Measurements from ENCODE around the gene DNMT3A.

Gene DNMT3A

GRCh38 chr2:25230198-25230947 lies 111.4 kb downstream of the DNMT3A start:
- DNase-seq (ENCODE audit: low read depth in 2 of 2), result no peak
- TF ChIP-seq CTCF (IDR thresholded peaks at IDR 0.05; ENCODE audit: low read depth, low read length), result no peak
- H3K4me3 ChIP-seq (replicated peaks in 1 of 2; ENCODE audit: low read depth in 2 of 2, low read length in 2 of 2), result no peak overlapping the region

- peak in 1 of 2 donors; percentile 47 for DNase-seq (ENCODE audit: low read depth in 2 of 2)
- no peak overlapping the region for H3K4me3 ChIP-seq (replicated peaks in 1 of 2; ENCODE audit: low read depth in 2 of 2, low read length in 2 of 2)
- no peak for TF ChIP-seq CTCF (IDR thresholded peaks at IDR 0.05; ENCODE audit: low read depth, low read length)
Observed at GRCh38 chr2:25229279-25230197, 112.2 kb downstream of the DNMT3A start.

GRCh38 chr2:25228848-25229278 lies 112.9 kb downstream of the DNMT3A start:
- peak overlapping the region in 1 of 2 donors; percentile 14 for H3K4me3 ChIP-seq (replicated peaks in 1 of 2; ENCODE audit: low read depth in 2 of 2, low read length in 2 of 2)
- peak; percentile 83 to 84 for DNase-seq (ENCODE audit: low read depth in 2 of 2)
- peak; percentile 84 for TF ChIP-seq CTCF (IDR thresholded peaks at IDR 0.05; ENCODE audit: low read depth, low read length)

- no peak for DNase-seq (ENCODE audit: low read depth in 2 of 2)
- no peak for TF ChIP-seq CTCF (IDR thresholded peaks at IDR 0.05; ENCODE audit: low read depth, low read length)
- H3K4me3 ChIP-seq (replicated peaks in 1 of 2; ENCODE audit: low read depth in 2 of 2, low read length in 2 of 2), result no peak overlapping the region
Observed at GRCh38 chr2:25227576-25227975, 114.1 kb downstream of the DNMT3A start.

- no peak for DNase-seq (ENCODE audit: low read depth in 2 of 2)
- no peak for TF ChIP-seq CTCF (IDR thresholded peaks at IDR 0.05; ENCODE audit: low read depth, low read length)
- H3K4me3 ChIP-seq (replicated peaks in 1 of 2; ENCODE audit: low read depth in 2 of 2, low read length in 2 of 2), result no peak overlapping the region
Observed at GRCh38 chr2:25226827-25227226, 114.9 kb downstream of the DNMT3A start.

GRCh38 chr2:25222477-25223121 lies 119.1 kb downstream of the DNMT3A start:
- DNase-seq (ENCODE audit: low read depth in 2 of 2), result no peak
- no peak for TF ChIP-seq CTCF (IDR thresholded peaks at IDR 0.05; ENCODE audit: low read depth, low read length)
- H3K4me3 ChIP-seq (replicated peaks in 1 of 2; ENCODE audit: low read depth in 2 of 2, low read length in 2 of 2), result no peak overlapping the region
